NCI-H1436 treated with DMSO at 0.1 percent for 48 hours (cell line): ENCODE data around the gene C5AR1.
"Not testable (repeated sequence)": the region's sequence is repeated elsewhere in the genome, so short reads cannot be mapped to it uniquely, and the experiment has no call there.

Source experiments
- DNase-seq: peaks from one replicate; lab custom pipeline; 2025; lab: John Stamatoyannopoulos, UW

Gene C5AR1

DNA sequence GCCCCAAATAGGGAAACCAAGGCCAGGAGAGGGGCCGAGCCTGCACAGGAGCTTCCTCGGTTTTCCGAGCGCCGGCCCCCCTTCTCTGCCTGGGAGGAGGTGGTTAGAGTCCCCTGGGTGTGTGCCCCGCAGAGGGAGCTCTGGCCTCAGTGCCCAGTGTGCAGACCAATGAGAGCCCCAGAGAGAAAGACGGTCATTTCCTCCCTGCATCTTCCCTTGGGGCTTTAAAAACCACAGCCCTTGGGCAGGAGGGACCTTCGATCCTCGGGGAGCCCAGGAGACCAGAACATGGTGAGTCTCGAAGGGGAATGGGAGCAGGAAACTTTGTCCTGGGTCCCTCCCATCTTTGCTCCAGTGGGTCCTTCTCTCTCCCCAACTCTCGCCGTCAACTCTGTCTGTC, at the start of gene C5AR1:
Gene C5AR1, plus strand, starts transcription at position 254 of the 400 bp plus-strand sequence. Its CDS starts 35 bp downstream, at position 289.
- no peak for DNase-seq

DNA sequence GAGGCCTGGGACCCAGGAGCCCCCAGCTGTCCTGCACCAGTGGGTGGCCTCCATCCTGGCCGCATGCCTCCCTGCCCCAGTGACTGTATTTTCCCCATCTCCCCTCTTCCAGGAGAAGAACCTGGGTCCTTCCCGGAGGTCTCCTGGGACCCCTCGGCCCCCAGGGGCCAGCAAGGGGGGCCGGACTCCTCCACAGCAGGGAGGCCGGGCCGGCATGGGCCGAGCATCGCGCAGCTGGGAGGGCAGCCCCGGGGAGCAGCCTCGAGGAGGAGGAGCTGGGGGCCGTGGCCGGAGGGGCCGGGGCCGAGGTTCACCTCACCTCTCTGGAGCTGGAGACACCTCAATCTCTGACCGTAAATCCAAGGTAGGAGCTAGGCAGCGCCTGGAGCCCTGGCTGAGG, 49.2 kb upstream of the C5AR1 start:
- no peak for DNase-seq

DNA sequence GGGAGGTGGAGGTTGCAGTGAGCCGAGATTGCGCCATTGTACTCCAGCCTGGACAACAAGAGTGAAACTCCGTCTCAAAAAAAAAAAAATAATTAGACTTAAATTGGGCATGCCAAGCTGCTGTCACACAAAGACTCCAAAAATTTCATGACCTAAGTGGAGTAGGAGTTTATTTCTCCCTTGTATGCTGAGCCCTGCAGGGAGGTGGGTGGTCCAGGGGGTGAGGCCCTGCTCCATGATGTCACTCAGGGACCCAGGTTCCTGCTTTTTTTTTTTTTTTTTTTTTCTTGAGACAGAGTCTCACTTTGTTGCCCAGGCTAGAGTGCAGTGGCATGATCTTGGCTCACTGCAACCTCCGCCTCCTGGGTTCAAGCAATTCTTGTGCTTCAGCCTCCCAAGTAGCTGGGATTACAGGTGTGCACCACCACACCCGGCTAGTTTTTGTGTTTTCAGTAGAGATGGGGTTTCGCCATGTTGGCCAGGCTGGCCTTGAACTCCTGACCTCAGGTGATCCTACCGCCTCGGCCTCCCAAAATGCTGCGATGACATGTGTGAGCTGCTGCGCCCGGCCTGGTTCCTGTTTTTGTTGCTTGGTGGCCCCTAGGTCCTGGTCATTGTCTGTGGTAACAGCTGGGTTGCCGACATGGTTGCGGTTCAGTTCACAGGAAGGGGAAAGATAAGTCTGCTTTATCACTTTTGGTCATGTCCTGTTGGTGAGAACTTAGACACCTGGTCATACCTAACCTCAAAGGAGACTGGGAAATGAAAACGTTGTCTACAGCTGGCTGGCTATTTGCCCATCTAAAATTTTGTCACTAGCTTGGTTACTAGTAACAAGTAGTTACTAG, 47.5 kb upstream of the C5AR1 start:
- DNase-seq, result not testable (repeated sequence)

DNA sequence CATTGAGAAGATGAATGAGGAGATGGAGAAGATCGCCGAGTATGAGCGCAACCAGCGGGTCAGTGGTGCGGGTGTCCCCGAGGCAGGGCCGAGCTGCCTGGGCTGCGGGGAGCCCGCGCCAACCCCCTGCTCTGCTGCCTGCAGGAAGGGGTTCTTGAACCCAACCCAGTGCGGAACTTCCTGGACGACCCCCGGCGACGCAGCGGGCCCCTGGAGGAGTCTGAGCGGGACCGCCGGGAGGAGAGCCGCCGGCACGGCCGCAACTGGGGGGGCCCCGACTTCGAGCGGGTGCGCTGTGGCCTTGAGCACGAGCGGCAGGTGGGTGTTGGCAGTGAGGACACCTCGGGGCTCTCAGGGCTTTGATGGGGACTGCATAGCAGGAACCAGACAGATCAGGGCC, 45.0 kb upstream of the C5AR1 start:
- no peak for DNase-seq

DNA sequence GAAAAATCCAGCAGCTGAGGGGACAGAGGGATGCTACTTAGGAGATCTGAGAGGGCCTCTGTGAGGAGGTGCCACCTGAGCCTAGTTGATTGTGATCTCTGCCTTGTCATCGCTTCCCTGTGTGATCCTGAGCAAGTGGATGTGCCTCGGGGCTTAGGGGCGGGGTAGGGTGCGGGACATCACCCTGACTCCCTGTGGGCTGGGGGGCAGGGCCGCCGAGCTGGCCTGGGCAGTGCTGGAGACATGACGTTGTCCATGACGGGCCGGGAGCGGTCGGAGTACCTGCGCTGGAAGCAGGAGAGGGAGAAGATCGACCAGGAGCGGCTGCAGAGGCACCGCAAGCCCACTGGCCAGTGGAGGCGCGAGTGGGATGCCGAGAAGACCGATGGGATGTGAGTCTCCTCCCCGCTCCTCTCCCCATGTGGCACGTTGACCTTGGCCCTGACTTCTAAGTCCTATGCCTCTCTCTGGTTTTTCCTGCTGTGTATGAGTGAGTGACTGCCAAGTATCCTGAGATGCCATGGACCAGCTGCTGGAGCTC, 43.2 kb upstream of the C5AR1 start:
- no peak for DNase-seq

DNA sequence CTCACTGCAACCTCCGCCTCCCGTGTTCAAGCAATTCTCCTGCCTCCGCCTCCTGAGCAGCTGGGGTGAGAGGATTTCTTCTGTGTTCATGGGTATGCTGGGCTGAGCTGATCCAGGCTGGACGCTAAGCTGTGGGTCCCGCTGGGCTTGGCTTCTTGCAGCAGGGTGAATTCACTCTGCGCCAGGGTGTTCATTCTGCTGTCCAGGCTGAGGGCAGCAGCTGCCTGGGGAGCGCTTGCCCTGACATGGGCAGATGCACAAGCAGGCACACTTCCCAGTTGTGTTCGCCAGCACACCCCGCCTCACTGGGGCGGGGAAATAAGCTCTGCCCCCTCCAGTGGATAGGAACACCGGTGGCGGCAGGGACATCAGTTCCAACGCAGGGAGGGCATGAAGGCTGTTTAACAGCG, 42.3 kb upstream of the C5AR1 start:
- no peak for DNase-seq

DNA sequence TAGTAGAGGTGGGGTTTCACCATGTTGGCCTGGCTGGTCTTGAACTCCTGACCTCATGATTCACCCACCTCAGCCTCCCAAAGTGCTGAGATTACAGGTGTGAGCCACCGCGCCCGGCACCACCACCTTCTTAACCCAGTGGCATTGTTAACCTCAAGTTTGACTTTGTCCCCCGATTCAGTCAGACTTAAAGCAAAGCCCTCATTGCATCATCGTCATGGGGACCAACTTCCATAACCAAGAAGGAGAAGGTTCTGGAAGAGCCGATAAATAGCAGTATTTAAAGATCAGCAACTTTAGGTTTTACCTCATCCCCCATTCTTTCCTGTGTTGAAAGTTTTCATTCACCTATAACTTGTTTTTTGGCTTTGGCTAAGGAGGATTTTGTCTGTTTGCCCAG, 41.6 kb upstream of the C5AR1 start:
- no peak for DNase-seq

DNA sequence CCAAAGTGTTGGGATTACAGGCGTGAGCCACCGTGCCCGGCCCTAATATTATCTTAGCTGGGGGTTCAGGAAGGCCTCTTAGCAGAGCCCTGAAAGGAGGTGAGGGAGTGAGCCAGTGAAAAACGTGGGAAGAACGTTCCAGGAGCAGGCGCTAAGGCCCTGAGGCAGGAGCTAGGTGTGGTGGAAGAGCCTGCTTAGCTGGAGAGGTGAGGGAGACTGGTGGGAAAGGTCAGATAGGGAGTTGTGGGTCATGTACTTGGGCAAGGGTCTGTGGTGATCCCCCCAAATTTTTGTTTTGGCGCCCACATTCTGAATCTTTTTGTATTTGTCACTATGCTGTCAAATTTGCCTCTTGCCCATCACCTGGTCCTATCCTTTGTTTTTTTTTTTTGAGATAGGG, 40.1 kb upstream of the C5AR1 start:
- no peak for DNase-seq

DNA sequence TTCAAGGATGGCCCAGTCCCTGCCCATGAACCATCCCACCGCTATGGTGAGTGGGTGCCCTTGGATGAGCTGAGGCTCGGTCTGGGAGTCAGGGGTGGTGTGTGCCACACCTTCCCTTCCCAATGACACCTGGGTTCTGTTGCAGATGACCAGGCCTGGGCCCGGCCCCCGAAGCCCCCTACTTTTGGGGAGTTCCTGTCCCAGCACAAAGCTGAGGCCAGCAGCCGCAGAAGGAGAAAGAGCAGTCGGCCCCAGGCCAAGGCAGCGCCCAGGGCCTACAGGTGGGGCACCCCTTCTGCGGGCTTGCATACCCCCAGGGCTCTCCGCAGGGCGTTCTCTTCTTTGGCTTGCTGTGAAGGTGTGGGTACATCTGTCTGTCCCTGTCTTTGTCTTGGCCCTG, 39.3 kb upstream of the C5AR1 start:
- DNase-seq, result no peak

DNA sequence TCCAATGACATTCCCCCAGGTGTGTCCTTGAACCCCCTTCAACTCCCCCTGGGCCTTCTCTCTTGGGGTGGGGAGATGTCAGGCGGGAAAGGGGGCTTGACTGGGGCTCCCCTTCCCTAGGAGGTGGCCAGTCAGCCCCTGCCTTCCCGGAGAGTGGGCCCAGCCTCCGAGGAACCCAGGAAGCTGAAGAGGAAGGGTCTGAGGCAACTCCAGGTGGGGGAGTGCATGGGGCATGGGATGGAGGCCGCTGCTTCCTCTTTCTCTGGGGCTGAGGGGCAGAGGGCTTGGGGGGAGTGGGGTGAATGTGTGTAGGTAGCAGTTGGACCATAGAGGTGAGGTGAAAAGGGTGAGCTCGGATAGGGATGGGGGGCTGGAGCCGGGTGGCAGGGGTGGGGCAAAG, 37.7 kb upstream of the C5AR1 start:
- DNase-seq, result no peak

DNA sequence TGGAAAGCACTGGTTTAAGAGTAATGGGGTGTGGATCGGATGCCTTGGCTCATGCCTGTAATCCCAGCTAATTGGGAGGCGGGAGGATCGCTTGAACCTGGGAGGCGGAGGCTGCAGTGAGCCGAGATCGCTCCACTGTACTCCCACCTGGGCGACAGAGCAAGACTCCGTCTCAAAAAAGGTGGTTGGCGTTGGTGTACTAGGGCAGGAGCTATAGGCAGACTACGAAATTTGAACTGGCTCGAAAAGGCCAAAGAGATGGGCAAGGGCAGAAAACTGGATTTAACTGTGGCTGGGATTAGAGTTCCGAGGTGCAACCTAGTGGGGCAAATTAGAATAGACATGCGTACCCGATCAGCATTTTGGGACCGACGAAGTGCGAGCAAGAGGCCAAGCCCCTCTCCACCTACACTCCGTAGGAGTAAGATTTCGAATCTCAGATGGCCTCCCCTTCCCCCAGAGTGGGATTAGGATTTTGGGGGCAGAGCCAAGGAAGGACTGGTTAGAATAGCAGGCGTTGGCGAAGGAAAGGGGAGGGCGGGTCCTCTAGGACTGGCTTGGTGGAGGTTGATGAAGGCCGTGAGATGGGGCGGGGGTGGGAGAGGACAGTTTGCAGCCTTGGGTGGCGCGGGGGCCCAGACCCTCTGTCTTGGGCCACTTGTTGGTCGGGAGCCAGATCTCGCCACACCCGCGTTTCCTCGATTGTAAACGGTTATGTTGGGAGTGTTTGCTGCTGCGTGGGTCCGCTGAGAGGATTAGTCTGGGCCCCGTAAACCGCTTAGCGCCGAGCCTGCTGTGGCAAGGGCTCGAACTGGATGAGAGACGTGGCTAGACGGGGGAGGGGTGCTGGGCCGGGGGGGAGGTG, 37.0 kb upstream of the C5AR1 start:
- DNase-seq, result no peak

DNA sequence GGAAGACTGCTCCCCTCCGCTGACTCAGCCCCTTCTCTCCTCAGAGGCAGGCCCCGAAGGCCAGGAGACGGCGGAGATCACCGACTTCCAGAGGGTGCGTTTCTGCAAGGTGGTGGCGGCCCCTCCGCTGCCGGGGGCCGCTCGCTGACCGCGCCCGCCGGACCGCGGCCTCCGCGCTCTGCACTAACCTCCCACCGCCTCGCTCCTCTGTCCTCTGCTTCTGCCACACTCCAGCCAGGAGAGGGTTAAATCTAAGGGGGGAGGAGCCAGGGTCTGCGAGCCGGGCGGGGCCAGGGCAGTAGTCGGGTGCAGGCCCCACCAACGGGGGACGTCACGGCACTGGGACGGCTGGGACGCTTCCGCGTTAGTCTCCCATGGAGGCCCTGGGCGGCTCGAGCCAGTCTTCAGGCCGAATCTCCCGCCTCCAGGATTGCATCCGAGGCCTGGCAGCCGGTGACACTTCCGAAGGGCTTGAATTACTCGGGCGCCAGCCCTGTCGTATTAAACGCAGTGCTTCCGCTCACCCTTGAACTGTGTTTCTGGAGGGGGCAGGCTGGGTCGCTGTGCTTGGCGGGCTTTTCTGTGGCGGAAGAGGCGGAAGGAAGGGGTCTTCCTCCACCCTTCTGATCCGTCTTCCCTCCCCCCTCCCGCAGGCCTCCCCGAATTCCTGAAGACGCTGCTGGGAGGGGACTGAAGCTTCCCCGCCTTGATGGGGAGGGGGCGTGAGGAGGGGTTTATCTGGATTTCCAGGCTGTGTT, 36.2 kb upstream of the C5AR1 start:
- DNase-seq, result peak; percentile 32

DNA sequence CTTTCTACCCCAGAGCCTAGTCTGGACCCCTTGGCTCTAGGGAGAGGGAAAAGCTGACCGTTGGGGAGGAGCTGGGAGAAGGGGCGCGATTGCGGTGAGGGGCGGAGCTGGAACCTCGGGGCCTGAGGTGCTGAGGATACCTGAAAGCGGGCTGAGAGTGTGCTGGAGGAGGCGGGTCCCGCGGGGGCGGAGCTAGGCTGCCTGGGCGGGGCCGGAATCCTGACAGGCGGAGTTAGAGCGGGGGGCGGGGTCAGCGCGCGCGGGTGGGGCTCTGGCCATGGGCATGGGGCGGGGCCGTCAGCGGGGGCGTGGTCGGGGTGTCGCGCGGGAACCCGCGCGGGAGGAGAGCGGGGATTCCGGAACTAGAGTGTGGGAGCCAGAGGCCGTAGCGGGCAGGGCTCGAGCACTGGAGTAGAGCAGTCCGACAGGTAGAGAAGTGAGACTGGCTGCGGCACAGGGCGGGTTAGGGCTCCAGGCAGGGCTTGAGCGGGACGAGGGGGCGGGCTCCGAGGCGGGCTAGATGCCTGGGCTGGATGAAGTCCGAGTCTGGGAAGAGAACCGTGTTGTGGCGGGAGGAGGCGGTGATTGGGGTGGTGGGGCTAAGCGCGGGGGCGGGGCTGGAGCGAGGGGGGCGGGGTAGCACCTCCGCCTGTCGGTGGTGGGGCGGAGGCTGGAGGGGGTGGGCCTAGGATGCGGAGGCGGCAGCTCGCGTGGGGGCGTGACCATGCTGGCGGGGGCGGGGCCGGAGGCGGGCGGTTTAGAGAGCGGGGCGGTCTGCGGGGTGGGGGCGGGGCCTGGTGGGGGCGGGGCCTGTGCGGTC, 35.4 kb upstream of the C5AR1 start, which contains the start of gene INAFM1:
Gene INAFM1, plus strand, starts transcription at position 815 of the 820 bp plus-strand sequence. CDS start 35 bp downstream, outside the sequence.
- DNase-seq, result peak; percentile 33

DNA sequence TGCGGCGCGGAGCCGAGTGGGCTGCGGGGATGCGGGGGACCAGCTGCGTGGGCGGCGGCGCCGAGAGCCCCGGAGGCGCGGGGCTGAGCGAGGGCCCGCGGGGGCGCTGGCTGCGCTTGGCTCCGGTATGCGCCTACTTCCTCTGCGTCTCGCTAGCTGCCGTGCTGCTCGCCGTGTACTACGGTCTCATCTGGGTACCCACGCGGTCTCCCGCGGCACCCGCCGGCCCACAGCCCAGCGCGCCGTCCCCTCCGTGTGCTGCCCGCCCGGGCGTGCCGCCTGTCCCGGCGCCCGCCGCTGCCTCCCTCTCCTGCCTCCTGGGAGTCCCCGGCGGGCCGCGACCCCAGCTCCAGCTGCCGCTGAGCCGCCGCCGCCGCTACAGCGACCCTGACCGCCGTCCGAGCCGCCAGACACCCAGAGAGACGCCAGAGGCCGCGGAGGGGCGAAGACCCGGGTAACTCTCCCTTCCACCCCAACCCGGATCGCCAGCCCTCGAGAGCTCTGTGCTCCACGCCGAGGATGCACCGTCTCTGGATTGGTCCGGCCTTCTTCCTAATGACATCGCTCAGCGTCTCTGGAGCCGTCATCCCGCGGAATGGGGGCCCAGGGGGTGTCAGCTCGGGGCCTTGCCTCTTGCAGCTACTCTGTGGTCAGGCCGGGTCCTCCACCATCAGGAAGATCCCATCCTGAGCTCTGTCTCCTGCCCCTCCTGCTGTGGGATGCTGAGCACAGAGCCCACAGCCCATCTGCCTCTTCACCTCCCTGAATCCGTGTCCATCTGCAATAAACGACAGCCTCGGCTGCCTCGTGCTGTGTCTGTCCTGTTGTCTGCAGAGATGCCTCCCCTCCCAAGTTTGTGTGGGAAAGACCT, 34.5 kb upstream of the C5AR1 start:
- no peak for DNase-seq

DNA sequence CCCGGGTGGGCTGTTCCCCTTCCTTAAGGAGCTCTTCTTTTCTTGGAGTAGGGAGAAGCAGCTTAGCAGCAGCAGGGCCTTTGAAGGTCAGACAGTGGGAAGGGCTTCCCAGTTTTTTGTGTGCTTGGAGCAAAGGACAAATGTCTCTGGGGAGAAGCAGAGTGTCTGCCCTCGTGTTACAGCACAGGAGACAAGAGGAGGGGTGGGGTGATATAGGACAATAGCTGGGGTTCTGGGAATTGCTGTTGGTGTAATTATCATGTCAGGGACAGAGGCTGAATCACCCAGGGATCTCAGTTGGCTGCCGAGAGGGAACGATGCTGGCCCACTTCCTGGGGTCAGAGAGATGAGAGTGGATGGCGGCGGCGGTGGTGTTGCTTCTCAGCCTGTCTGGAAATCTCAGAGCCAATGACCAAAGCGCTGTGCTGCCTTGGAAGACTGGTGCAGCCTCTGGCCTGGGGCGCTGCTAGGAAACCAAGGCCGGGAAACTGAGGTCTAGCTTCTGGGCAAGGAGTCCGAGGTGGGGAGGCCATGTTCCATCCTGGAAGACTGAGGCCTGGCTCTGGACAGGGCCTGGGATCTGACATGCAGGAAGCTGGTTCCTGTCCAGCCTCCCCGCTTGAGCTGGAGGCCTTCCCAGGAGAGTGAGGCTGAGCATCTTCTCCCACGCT, 33.7 kb upstream of the C5AR1 start:
- DNase-seq, result no peak

DNA sequence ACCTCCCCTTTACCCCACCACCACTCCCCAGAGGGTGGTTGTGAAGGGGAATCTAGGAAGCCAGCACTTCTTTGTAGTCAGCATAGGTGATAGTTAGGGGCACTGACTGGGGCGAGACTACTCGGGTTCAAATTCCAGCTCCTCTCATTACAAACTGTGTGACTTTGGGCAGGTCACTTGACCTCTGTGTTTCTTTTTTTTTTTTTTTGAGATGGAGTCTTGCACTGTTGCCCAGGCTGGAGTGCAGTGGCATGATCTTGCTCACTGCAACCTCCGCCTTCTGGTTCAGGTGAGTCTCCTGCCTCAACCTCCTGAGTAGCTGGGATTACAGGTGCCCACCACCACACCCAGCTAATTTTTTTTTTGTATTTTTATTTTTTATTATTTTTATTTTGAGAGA, 33.1 kb upstream of the C5AR1 start:
- DNase-seq, result not testable (repeated sequence)

DNA sequence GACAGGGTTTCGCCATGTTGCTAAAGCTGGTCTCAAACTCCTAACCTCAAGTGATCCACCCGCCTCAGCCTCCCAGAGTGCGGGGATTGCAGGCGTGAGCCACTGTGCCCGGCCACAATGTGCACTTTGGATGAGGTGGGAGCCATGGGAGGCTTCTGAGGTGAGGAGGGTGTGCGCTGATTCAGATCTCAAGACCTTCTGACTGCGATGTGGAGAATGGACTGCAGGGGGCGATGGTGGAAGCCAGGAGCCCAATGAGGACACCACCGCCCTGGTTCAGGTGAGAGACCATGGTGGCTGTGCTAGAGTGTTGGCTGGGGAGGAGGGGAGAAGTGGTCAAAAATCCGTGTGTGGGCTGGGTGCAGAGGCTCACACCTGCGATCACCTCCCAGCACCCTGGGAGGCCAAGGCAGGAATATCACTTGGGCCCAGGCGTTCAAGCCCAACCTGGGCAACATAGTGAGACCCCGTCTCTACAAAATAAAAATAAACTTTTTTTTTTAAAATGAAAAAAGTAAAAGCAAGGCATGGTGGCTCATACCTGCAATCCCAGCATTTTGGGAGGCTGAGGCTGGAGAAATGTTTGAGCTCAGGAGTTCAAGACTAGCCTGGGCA, 29.4 kb upstream of the C5AR1 start:
- no peak for DNase-seq

DNA sequence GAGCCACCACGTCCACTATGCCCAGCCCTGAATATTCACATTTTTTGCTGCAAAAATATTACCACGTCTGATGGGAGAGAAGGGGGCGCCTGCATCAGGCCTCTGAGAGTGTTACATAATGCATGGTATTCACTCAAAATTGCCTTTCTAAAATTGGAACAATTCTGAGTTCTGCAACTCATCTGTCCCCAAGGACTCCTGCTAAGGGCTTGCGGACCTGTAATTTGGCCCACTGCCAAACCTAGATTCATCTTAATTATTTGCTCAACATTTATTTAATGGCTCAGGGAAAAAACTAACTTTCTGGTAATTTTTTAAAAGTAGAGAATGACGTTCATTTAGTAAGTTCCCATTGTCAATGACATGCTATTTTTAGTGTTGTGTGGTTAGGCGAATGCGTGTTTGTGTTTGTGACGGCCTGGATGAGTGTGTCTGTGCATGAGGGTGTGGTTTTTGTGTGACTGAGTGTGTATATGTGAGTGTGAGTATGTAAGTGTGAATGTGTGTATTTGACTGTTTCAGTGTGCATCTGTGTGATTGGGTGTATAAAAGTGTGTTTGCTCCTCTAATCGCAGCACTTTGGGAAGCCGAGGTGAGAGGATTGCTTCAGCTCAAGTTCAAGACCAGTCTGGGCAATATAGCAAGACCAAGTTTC, 26.1 kb upstream of the C5AR1 start:
- no peak for DNase-seq
